H1 (cell line): ENCODE data around the gene DMXL2. TPM values are rescaled to one million over a fixed set of nuclear protein-coding genes. Genes with fewer than 3 reads are reported as not detected.

Experiments used
- CHD7 ChIP-seq: fragments of 300-600 bp; sonication (generic); IDR thresholded peaks from 2 replicates; pipeline ENCODE4 v1.7.1; 2012; ENCODE audit warnings: low read length, moderate library complexity, mild to moderate bottlenecking, inconsistent platforms; ENCODE audit not compliant: insufficient replicate concordance
- polyA plus RNA-seq, 7 experiments: library from polyadenylated mRNA; depleted of rRNA in 3 of 7; stranded (reverse) in 5 of 7; unstranded in 2 of 7; fragments of >200 nt in 5 of 7; fragments of 200-250 nt in 2 of 7; gene quantifications; 1 replicate in 5 of 7; 2 replicates in 1 of 7; 4 replicates in 1 of 7; pipeline versions ENCODE4 v1.2.1 to v1.2.3, GENCODE V29; 2011 to 2013; ENCODE audit warnings: missing spikeins in 2 of 7, mixed read lengths in 2 of 7
- total RNA-seq: library from RNA; stranded (reverse); fragmentation: NEBNext Ultra II Directional; extraction: Animal tissue kit (Norgen Biotek cat#: 25700); gene quantifications from 2 replicates; pipeline ENCODE4 v1.2.1, GENCODE V29; 2021

Gene DMXL2
- total and polyA plus RNA-seq, 2 of the 8 experiments (the other 6 are each of a cell fraction or from before 2014, with no cell fraction given) = 9.5 to 10.6 TPM

GRCh38 chr15:51450001-51450400 lies 172.6 kb downstream of the DMXL2 start (continued):
- no peak for TF ChIP-seq CHD7
